ENCODE results near the gene SHISAL1.

- TF ChIP-seq, protein P1, sequence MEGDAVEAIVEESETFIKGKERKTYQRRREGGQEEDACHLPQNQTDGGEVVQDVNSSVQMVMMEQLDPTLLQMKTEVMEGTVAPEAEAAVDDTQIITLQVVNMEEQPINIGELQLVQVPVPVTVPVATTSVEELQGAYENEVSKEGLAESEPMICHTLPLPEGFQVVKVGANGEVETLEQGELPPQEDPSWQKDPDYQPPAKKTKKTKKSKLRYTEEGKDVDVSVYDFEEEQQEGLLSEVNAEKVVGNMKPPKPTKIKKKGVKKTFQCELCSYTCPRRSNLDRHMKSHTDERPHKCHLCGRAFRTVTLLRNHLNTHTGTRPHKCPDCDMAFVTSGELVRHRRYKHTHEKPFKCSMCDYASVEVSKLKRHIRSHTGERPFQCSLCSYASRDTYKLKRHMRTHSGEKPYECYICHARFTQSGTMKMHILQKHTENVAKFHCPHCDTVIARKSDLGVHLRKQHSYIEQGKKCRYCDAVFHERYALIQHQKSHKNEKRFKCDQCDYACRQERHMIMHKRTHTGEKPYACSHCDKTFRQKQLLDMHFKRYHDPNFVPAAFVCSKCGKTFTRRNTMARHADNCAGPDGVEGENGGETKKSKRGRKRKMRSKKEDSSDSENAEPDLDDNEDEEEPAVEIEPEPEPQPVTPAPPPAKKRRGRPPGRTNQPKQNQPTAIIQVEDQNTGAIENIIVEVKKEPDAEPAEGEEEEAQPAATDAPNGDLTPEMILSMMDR (IDR thresholded peaks at IDR 0.05): no peak
- no peak for TF ChIP-seq POLR2A (IDR thresholded peaks at IDR 0.05)
Measured at GRCh38 chr22:44211256-44211945, 101.3 kb downstream of the SHISAL1 start.
